ENCODE measurements around the gene ANAPC4.

DNA sequence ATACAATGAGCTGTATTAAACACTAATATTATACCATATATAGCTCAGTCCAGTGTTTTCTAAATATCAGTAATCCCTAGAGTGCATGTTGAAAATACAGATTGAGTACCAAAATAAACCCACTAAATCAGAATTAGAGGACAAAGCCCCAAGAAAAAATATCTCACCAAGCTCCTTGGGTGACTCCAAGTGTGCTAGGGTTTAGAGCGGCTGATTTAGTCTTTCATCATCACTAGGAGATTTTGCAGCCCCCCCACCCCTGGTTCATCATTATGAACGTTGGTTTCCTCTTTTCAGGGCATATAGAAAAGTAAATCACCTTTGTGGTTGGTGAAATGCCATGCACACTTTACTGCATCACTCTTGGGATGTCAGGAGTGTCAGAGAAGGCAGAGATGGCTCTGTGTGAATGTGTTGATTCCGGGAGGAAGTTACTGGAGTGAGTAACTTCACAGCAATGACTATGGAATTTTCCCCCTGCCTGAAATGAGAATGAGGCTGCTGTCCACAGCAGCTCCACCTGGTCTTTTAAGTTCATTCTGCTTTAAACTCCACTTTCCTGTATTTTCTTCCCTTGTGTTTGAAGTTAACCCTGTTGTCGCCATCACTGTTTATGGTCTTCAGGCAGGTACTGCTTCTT lies 25.2 kb upstream of the ANAPC4 start:
- TF ChIP-seq POLR2A (IDR thresholded peaks at IDR 0.05; ENCODE audit: insufficient read depth in 1 of 2, low read depth in 2 of 2, low read length in 2 of 2) (no peak), GABPA (IDR thresholded peaks at IDR 0.05; ENCODE audit: low read depth, low read length) (no peak), GABPA (CRISPR knock-in tag; IDR thresholded peaks at IDR 0.05; ENCODE audit: low read depth) (no peak), ARID2 (CRISPR knock-in tag; IDR thresholded peaks at IDR 0.05; ENCODE audit: borderline replicate concordance) (no peak), ZFP36 (IDR thresholded peaks at IDR 0.05; ENCODE audit: borderline replicate concordance, low read depth, low read length, partially characterized antibody) (no peak), ZBTB7A (CRISPR knock-in tag; IDR thresholded peaks at IDR 0.05) (no peak), PHF20 (CRISPR knock-in tag; IDR thresholded peaks at IDR 0.05) (no peak), POLR2AphosphoS5 (IDR thresholded peaks at IDR 0.05; ENCODE audit: low read depth, low read length) (no peak), RBFOX2 (IDR thresholded peaks at IDR 0.05; ENCODE audit: low read depth, low read length) (no peak), TCF7L2 (IDR thresholded peaks at IDR 0.05; ENCODE audit: low read depth, low read length) (no peak), U2AF1 (optimal IDR thresholded peaks at IDR 0.05; ENCODE audit: low read depth, low read length) (no peak)
- TF ChIP-seq, protein P1, sequence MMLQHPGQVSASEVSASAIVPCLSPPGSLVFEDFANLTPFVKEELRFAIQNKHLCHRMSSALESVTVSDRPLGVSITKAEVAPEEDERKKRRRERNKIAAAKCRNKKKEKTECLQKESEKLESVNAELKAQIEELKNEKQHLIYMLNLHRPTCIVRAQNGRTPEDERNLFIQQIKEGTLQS (CRISPR knock-in tag; IDR thresholded peaks at IDR 0.05), result no peak
- TF ChIP-seq, protein P2, sequence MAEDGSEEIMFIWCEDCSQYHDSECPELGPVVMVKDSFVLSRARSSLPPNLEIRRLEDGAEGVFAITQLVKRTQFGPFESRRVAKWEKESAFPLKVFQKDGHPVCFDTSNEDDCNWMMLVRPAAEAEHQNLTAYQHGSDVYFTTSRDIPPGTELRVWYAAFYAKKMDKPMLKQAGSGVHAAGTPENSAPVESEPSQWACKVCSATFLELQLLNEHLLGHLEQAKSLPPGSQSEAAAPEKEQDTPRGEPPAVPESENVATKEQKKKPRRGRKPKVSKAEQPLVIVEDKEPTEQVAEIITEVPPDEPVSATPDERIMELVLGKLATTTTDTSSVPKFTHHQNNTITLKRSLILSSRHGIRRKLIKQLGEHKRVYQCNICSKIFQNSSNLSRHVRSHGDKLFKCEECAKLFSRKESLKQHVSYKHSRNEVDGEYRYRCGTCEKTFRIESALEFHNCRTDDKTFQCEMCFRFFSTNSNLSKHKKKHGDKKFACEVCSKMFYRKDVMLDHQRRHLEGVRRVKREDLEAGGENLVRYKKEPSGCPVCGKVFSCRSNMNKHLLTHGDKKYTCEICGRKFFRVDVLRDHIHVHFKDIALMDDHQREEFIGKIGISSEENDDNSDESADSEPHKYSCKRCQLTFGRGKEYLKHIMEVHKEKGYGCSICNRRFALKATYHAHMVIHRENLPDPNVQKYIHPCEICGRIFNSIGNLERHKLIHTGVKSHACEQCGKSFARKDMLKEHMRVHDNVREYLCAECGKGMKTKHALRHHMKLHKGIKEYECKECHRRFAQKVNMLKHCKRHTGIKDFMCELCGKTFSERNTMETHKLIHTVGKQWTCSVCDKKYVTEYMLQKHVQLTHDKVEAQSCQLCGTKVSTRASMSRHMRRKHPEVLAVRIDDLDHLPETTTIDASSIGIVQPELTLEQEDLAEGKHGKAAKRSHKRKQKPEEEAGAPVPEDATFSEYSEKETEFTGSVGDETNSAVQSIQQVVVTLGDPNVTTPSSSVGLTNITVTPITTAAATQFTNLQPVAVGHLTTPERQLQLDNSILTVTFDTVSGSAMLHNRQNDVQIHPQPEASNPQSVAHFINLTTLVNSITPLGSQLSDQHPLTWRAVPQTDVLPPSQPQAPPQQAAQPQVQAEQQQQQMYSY (CRISPR knock-in tag; IDR thresholded peaks at IDR 0.05), result no peak
- TF ChIP-seq, protein P3, sequence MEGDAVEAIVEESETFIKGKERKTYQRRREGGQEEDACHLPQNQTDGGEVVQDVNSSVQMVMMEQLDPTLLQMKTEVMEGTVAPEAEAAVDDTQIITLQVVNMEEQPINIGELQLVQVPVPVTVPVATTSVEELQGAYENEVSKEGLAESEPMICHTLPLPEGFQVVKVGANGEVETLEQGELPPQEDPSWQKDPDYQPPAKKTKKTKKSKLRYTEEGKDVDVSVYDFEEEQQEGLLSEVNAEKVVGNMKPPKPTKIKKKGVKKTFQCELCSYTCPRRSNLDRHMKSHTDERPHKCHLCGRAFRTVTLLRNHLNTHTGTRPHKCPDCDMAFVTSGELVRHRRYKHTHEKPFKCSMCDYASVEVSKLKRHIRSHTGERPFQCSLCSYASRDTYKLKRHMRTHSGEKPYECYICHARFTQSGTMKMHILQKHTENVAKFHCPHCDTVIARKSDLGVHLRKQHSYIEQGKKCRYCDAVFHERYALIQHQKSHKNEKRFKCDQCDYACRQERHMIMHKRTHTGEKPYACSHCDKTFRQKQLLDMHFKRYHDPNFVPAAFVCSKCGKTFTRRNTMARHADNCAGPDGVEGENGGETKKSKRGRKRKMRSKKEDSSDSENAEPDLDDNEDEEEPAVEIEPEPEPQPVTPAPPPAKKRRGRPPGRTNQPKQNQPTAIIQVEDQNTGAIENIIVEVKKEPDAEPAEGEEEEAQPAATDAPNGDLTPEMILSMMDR (CRISPR knock-in tag; IDR thresholded peaks at IDR 0.05), result no peak
- TF ChIP-seq, protein P4, sequence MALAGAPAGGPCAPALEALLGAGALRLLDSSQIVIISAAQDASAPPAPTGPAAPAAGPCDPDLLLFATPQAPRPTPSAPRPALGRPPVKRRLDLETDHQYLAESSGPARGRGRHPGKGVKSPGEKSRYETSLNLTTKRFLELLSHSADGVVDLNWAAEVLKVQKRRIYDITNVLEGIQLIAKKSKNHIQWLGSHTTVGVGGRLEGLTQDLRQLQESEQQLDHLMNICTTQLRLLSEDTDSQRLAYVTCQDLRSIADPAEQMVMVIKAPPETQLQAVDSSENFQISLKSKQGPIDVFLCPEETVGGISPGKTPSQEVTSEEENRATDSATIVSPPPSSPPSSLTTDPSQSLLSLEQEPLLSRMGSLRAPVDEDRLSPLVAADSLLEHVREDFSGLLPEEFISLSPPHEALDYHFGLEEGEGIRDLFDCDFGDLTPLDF (CRISPR knock-in tag; IDR thresholded peaks at IDR 0.05), result no peak
